CD4-positive, alpha-beta memory T cell (primary cell): ENCODE results near the gene TTC32. TPM values are rescaled to one million over a fixed set of nuclear protein-coding genes. Genes with fewer than 3 reads are reported as not detected.

ENCODE experiments used
- polyA plus RNA-seq, 2 donors: library from polyadenylated mRNA; unstranded; fragments of 300-500 nt; fragmentation: Illumina TruSeq; gene quantifications; one replicate each; pipeline ENCODE4 v1.2.3, GENCODE V29; 2021
- total RNA-seq, 2 experiments: library from RNA; stranded (reverse); gene quantifications; one replicate each; pipeline ENCODE4 v1.2.3, GENCODE V29; 2021

The TTC32 gene
- total and polyA plus RNA-seq, 4 experiments from 2014 or later = 24.3 to 48.7 (median 39.3) TPM

Other genes with a start within 250 kb of the TTC32 start
- 1 to 10 TPM; 5.5 to 5.7 TPM for gene WDR35, start 88.1 kb upstream of the TTC32 start, total RNA-seq
- gene WDR35, start 88.1 kb upstream of the TTC32 start, polyA plus RNA-seq = 1 to 10 TPM; 2.3 to 2.5 TPM
- not detected for gene MATN3, start 110.7 kb upstream of the TTC32 start, total RNA-seq
- not detected for gene MATN3, start 110.7 kb upstream of the TTC32 start, polyA plus RNA-seq
- gene LAPTM4A, start 149.6 kb upstream of the TTC32 start, total RNA-seq = 10 to 100 TPM; 47.4 to 50.8 TPM
- gene LAPTM4A, start 149.6 kb upstream of the TTC32 start, polyA plus RNA-seq = 100 to 1,000 TPM; 101 to 150 TPM